ENCODE measurements around the gene GRK4. TPM values are rescaled to one million over a fixed set of nuclear protein-coding genes. Genes with fewer than 3 reads are reported as not detected.

GRK4 gene
- total and polyA plus RNA-seq, 2 donors (not counting 1 experiment from before 2014, with no cell fraction given): 0.73 to 2.3 TPM

DNA sequence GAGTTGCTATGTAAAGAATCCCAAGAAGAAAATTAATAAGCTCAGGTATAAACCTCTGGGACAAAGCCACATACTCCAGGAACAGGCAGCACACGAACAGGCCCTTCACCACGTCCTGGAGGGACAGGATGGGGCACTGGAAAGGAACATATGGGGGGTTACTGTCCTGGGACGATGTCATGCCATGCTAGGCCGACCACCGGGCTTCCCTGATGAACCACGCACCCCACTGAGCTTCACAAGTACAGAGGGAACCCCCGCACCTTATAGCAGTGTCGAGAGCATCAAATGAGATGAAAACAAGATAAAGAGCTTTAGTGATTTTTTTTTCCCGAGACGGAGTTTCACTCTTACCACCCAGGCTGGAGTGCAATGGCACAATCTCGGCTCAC, 19.3 kb upstream of the GRK4 start:
- H3K9me3 Mint-ChIP-seq (ENCODE audit: insufficient read depth): no peaks in the 10 kb centered on the region
- no peaks in the 10 kb centered on the region for H3K4me1 Mint-ChIP-seq
- DNase-seq: no peak
- ATAC-seq (ENCODE audit: low read depth): no peak
- no peaks in the 10 kb centered on the region for H3K27me3 ChIP-seq (replicated peaks in 1 of 4; ENCODE audit: control extremely low read depth in 1 of 4, control insufficient read depth in 3 of 4, insufficient read depth in 4 of 4, low read length in 3 of 4)
- CTCF ChIA-PET: interaction anchor here (0.7 to 1.4 kb wide), 3 partner anchors 10 to 248 kb away, joined by 3 to 4 read pairs (median 3); no protein-coding TSS in a partner anchor
- no peak overlapping the region for H3K27ac ChIP-seq (ENCODE audit: low read length in 2 of 2)
- peaks cover 7% of the 10 kb centered on the region for H4K20me1 ChIP-seq (ENCODE audit: control insufficient read depth, insufficient read depth, low read length, poor library complexity, severe bottlenecking)
- no peak overlapping the region for H3K27ac Mint-ChIP-seq
- H3K4me3 Mint-ChIP-seq: no peak overlapping the region
- H3K36me3 ChIP-seq (replicated peaks in 1 of 2; ENCODE audit: control extremely low read depth in 1 of 2, control insufficient read depth in 1 of 2, extremely low read depth in 1 of 2, insufficient read depth in 2 of 2, low read length in 1 of 2): peaks cover 2 to 86% of the 10 kb centered on the region in 2 experiments
- no peak overlapping the region for H3K4me3 ChIP-seq (ENCODE audit: control extremely low read depth in 1 of 5, extremely low read depth in 1 of 5, insufficient read depth in 1 of 5, low read depth in 2 of 5, low read length in 4 of 5)
- no peaks in the 10 kb centered on the region for H3K4me1 ChIP-seq (ENCODE audit: control insufficient read depth in 2 of 2, insufficient read depth in 2 of 2, low read length in 2 of 2)
- H2AFZ ChIP-seq (ENCODE audit: insufficient read depth, low read depth, low read length, poor library complexity, severe bottlenecking): no peak overlapping the region
- H3K79me2 ChIP-seq (ENCODE audit: control insufficient read depth, insufficient read depth, low read length): no peaks in the 10 kb centered on the region
- intact Hi-C loops (cut with micrococcal nuclease): no loop called here
- H3K27me3 Mint-ChIP-seq: no peaks in the 10 kb centered on the region
- no peak overlapping the region for H3K4me2 ChIP-seq (replicated peaks; ENCODE audit: low read depth, low read length, poor library complexity, severe bottlenecking)
- whole genome bisulfite sequencing (ENCODE audit: insufficient coverage): 78% methylated on average over 6 of the region's 11 CpGs
- no peaks in the 10 kb centered on the region for H3K9me3 ChIP-seq (ENCODE audit: control extremely low read depth in 1 of 3, control insufficient read depth in 2 of 3, insufficient read depth in 1 of 3, low read length in 2 of 3)
- no peak for TF ChIP-seq EZH2 (IDR thresholded peaks at IDR 0.05; ENCODE audit: borderline replicate concordance, insufficient read depth, low read depth, low read length, poor library complexity, severe bottlenecking)
- TF ChIP-seq, protein P1, sequence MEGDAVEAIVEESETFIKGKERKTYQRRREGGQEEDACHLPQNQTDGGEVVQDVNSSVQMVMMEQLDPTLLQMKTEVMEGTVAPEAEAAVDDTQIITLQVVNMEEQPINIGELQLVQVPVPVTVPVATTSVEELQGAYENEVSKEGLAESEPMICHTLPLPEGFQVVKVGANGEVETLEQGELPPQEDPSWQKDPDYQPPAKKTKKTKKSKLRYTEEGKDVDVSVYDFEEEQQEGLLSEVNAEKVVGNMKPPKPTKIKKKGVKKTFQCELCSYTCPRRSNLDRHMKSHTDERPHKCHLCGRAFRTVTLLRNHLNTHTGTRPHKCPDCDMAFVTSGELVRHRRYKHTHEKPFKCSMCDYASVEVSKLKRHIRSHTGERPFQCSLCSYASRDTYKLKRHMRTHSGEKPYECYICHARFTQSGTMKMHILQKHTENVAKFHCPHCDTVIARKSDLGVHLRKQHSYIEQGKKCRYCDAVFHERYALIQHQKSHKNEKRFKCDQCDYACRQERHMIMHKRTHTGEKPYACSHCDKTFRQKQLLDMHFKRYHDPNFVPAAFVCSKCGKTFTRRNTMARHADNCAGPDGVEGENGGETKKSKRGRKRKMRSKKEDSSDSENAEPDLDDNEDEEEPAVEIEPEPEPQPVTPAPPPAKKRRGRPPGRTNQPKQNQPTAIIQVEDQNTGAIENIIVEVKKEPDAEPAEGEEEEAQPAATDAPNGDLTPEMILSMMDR (IDR thresholded peaks at IDR 0.05): no peak
- H3K9ac ChIP-seq (ENCODE audit: low read length): no peak overlapping the region
- POLR2A ChIA-PET: no interaction called here

DNA sequence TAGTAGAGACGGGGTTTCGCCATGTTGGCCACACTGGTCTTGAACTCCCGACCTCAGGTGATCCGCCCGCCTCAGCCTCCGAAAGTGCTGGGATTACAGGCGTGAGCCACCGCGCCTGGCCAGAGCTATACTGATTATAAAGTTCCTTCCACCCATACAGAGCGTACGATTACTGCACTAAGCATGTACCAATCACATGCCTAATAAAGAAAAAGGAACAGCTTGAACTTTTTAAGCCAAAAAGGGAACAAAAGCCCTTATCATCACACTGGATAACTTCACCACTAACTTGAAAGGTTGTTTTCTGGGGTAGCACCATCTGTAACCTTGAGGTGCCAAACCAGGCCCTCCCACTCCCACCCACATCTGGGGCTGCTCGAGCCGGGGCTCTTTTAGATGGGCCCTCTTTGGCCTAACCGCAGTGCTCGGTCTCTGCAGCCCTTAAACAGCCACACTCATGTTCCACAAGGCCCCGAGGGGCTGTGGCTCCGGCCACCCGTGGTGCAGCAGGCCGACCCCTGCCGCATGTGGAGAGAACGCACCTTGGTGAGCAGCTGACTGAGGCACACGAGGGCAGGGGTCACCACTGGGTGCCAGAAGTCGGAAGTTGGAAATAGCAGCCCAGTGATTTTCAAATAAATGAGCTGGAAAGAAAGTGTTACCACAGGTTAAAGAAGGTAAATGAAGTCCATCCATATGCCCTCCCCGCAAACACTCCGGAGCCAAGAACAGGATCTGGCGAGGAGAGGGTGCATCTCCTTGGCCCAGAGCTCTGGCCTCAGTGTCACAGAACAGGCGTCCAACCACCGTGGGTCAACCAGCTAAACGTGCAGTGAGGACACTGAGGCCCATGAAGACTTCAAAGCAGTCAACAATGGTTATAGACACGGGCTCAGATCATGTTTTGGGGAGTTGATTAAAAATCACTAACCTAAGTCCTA, 18.5 kb upstream of the GRK4 start:
- intact Hi-C loops (cut with micrococcal nuclease): no loop called here

More for the DNA sequence above, 18.5 kb upstream of the GRK4 start:
- Histone ChIP-seq H3K36me3 (replicated peaks in 1 of 2; ENCODE audit: control extremely low read depth in 1 of 2, control insufficient read depth in 1 of 2, extremely low read depth in 1 of 2, insufficient read depth in 2 of 2, low read length in 1 of 2) (peaks cover 2 to 86% of the 10 kb centered on the region in 2 experiments), H2AFZ (ENCODE audit: insufficient read depth, low read depth, low read length, poor library complexity, severe bottlenecking) (no peak overlapping the region), H3K9me3 (ENCODE audit: control extremely low read depth in 1 of 3, control insufficient read depth in 2 of 3, insufficient read depth in 1 of 3, low read length in 2 of 3) (no peaks in the 10 kb centered on the region), H3K4me2 (replicated peaks; ENCODE audit: low read depth, low read length, poor library complexity, severe bottlenecking) (no peak overlapping the region), H3K4me3 (ENCODE audit: control extremely low read depth in 1 of 5, extremely low read depth in 1 of 5, insufficient read depth in 1 of 5, low read depth in 2 of 5, low read length in 4 of 5) (no peak overlapping the region), H3K9ac (ENCODE audit: low read length) (no peak overlapping the region), H3K27ac (ENCODE audit: low read length in 2 of 2) (no peak overlapping the region), H3K4me1 (ENCODE audit: control insufficient read depth in 2 of 2, insufficient read depth in 2 of 2, low read length in 2 of 2) (no peaks in the 10 kb centered on the region), H3K27me3 (replicated peaks in 1 of 4; ENCODE audit: control extremely low read depth in 1 of 4, control insufficient read depth in 3 of 4, insufficient read depth in 4 of 4, low read length in 3 of 4) (no peaks in the 10 kb centered on the region), H4K20me1 (ENCODE audit: control insufficient read depth, insufficient read depth, low read length, poor library complexity, severe bottlenecking) (peaks cover 7% of the 10 kb centered on the region), H3K79me2 (ENCODE audit: control insufficient read depth, insufficient read depth, low read length) (no peaks in the 10 kb centered on the region)
- DNase-seq: no peak
- TF ChIP-seq, protein P1 (IDR thresholded peaks at IDR 0.05): no peak
- no peak for TF ChIP-seq EZH2 (IDR thresholded peaks at IDR 0.05; ENCODE audit: borderline replicate concordance, insufficient read depth, low read depth, low read length, poor library complexity, severe bottlenecking)
- CTCF ChIA-PET: interaction anchor here (0.7 to 1.5 kb wide), 5 partner anchors 9 to 249 kb away, joined by 3 to 4 read pairs (median 3); no protein-coding TSS in a partner anchor
- Mint-ChIP-seq H3K4me3 (no peak overlapping the region), H3K27me3 (no peaks in the 10 kb centered on the region), H3K9me3 (ENCODE audit: insufficient read depth) (no peaks in the 10 kb centered on the region), H3K4me1 (no peaks in the 10 kb centered on the region), H3K27ac (no peak overlapping the region)
- ATAC-seq (ENCODE audit: low read depth): no peak
- WGBS (ENCODE audit: insufficient coverage): 97% methylated on average over 28 of the region's 30 CpGs
- POLR2A ChIA-PET: no interaction called here
